Thoracic aorta (tissue), 2 donors: ENCODE results near the gene UBE2E2. TPM values are rescaled to one million over a fixed set of nuclear protein-coding genes. Genes with fewer than 3 reads are reported as not detected.

Source experiments
- ATAC-seq: fragments of 150-250 bp; one replicate; pipeline ENCODE4 v1.8.0; 2017; ENCODE audit warnings: low read depth; ENCODE audit not compliant: insufficient number of reproducible peaks, low FRiP score
- DNase-seq: peaks from one replicate; pipeline ENCODE4 v3.0.0-alpha.2; 2020; ENCODE audit warnings: low spot score
- H3K27ac ChIP-seq, 2 donors: fragments of 200-600 bp; sonication (generic); 1 replicate in 1 of 2; 2 replicates in 1 of 2; pipeline ENCODE4 v1.5.1; 2016; ENCODE audit warnings: mild to moderate bottlenecking in 2 of 2, moderate library complexity in 2 of 2
- H3K27me3 ChIP-seq: fragments of 200-600 bp; sonication (generic); replicated peaks from 2 replicates; pipeline ENCODE4 v1.6.0; 2016; ENCODE audit warnings: mild to moderate bottlenecking; ENCODE audit not compliant: insufficient read depth
- H3K36me3 ChIP-seq: fragments of 200-600 bp; sonication (generic); one replicate; pipeline ENCODE4 v1.5.1; 2016
- H3K4me1 ChIP-seq, 2 donors: fragments of 200-600 bp; sonication (generic); 1 replicate in 1 of 2; 2 replicates in 1 of 2; pipeline versions ENCODE4 v1.5.1 to v1.6.0; 2016; ENCODE audit warnings: low read depth in 2 of 2, mild to moderate bottlenecking in 1 of 2; ENCODE audit not compliant: control insufficient read depth in 1 of 2
- H3K4me3 ChIP-seq: fragments of 200-600 bp; sonication (generic); 2 replicates; pipeline ENCODE4 v1.5.1; 2016; ENCODE audit warnings: mild to moderate bottlenecking
- H3K9me3 ChIP-seq: fragments of 200-600 bp; sonication (generic); 2 replicates; pipeline ENCODE4 v1.5.1; 2016
- total RNA-seq, 2 donors: library from RNA; depleted of rRNA; stranded (reverse); fragments of >200 nt; gene quantifications; one replicate each; pipeline versions ENCODE4 v1.1.0 to v1.2.3, GENCODE V29; 2016
- TF ChIP-seq, protein P1 (sequence below): fragments of 200-600 bp; sonication (generic); IDR thresholded peaks from one replicate; pipeline ENCODE4 v1.5.1; 2019; ENCODE audit warnings: antibody characterized with exemption

UBE2E2 gene
- total RNA-seq, 2 donors from 2014 or later = 30.3 to 44.0 TPM

- no peak for DNase-seq
- H3K9me3 ChIP-seq = peaks cover 3% of the 10 kb centered on the region
- no peaks in the 10 kb centered on the region for H3K27me3 ChIP-seq
- H3K36me3 ChIP-seq = no peaks in the 10 kb centered on the region
- ATAC-seq = no peak
- TF ChIP-seq, protein P1, sequence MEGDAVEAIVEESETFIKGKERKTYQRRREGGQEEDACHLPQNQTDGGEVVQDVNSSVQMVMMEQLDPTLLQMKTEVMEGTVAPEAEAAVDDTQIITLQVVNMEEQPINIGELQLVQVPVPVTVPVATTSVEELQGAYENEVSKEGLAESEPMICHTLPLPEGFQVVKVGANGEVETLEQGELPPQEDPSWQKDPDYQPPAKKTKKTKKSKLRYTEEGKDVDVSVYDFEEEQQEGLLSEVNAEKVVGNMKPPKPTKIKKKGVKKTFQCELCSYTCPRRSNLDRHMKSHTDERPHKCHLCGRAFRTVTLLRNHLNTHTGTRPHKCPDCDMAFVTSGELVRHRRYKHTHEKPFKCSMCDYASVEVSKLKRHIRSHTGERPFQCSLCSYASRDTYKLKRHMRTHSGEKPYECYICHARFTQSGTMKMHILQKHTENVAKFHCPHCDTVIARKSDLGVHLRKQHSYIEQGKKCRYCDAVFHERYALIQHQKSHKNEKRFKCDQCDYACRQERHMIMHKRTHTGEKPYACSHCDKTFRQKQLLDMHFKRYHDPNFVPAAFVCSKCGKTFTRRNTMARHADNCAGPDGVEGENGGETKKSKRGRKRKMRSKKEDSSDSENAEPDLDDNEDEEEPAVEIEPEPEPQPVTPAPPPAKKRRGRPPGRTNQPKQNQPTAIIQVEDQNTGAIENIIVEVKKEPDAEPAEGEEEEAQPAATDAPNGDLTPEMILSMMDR = no peak
- no peak overlapping the region for H3K4me3 ChIP-seq
- H3K27ac ChIP-seq = no peak overlapping the region
- no peaks in the 10 kb centered on the region for H3K4me1 ChIP-seq
Observed at GRCh38 chr3:23574822-23575315, 371.7 kb downstream of the UBE2E2 start.

DNA sequence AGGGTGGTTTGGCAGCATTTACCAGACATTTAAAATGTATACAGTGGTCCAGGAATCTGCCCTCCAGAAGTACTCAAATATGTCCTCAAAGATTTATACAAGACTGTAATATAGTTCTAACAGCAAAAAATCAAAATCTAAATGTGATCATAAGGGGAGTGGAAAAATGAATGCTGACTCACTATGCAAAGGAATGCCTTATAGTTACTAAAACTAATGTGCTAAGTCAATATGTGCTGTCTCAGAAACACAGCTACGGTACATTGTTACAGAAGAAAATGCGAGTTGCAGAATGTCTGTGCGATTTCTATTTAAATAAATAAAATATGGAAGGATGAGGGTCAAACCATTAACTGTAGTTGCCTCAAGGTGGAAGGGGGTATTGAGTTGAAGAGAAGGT lies 372.6 kb downstream of the UBE2E2 start:
- no peaks in the 10 kb centered on the region for H3K36me3 ChIP-seq
- no peak overlapping the region for H3K27ac ChIP-seq
- DNase-seq = no peak
- TF ChIP-seq, protein P1 = no peak
- no peaks in the 10 kb centered on the region for H3K27me3 ChIP-seq
- peaks cover 3% of the 10 kb centered on the region for H3K9me3 ChIP-seq
- no peak for ATAC-seq
- H3K4me3 ChIP-seq = no peak overlapping the region
- no peaks in the 10 kb centered on the region for H3K4me1 ChIP-seq

GRCh38 chr3:23576379-23576959 lies 373.3 kb downstream of the UBE2E2 start:
- TF ChIP-seq, protein P1 = no peak
- H3K4me1 ChIP-seq = no peaks in the 10 kb centered on the region
- ATAC-seq = no peak
- H3K27ac ChIP-seq = no peak overlapping the region
- H3K27me3 ChIP-seq = no peaks in the 10 kb centered on the region
- no peak overlapping the region for H3K4me3 ChIP-seq
- H3K9me3 ChIP-seq = peaks cover 3% of the 10 kb centered on the region
- H3K36me3 ChIP-seq = no peaks in the 10 kb centered on the region
- DNase-seq = no peak

DNA sequence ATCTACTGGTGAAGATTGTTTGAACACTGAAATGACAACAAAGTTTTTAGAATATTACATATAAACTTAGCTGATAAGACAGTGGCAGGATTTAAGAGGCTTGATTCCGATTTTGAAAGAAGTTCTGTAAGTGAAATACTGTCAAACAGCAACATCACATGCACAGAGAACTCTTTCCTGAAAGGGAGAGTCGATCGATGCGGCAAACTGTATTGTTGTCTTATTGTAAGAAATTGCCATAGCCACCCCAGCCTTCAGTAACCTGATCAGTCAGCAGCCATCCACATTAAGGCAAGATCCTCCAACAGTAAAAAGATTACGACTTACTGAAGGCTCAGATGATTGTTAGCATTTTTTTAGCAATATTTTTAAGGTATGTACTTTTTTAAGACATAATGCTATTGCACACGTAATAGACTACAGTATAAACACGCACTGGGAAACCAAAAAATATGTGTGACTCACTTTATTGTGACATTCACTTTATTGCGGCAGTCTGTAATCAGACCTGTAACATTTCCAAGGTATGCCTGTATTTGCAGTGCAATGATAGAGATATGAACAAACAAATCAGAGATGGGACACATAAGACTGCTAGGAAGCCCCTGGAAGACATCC lies 377.1 kb downstream of the UBE2E2 start:
- H3K36me3 ChIP-seq = no peaks in the 10 kb centered on the region
- no peaks in the 10 kb centered on the region for H3K4me1 ChIP-seq
- H3K27ac ChIP-seq = no peak overlapping the region
- ATAC-seq = no peak
- no peak for DNase-seq
- H3K4me3 ChIP-seq = no peak overlapping the region
- no peaks in the 10 kb centered on the region for H3K27me3 ChIP-seq
- H3K9me3 ChIP-seq = peaks cover 3% of the 10 kb centered on the region
- TF ChIP-seq, protein P1 = no peak

- TF ChIP-seq, protein P1 = no peak
- no peak for ATAC-seq
- no peak for DNase-seq
- H3K27me3 ChIP-seq = no peaks in the 10 kb centered on the region
- no peak overlapping the region for H3K27ac ChIP-seq
- H3K4me1 ChIP-seq = no peaks in the 10 kb centered on the region
- H3K36me3 ChIP-seq = no peaks in the 10 kb centered on the region
- no peaks in the 10 kb centered on the region for H3K9me3 ChIP-seq
- no peak overlapping the region for H3K4me3 ChIP-seq
Observed at GRCh38 chr3:23583980-23584740, 381.0 kb downstream of the UBE2E2 start.
